Ishikawa (cell line): ENCODE measurements around the gene HRH1.
A peak's percentile ranks its signal among the peaks of the same experiment; 100 is the strongest.

Experiments
- CEBPB ChIP-seq: IDR thresholded peaks from 2 replicates; pipeline ENCODE4 v1.6.1; 2012
- CREB1 ChIP-seq: IDR thresholded peaks from 2 replicates; pipeline ENCODE4 v1.6.1; 2012; ENCODE audit warnings: low read depth
- EGR1 ChIP-seq: IDR thresholded peaks from 2 replicates; pipeline ENCODE4 v1.6.1; 2012
- EP300 ChIP-seq: IDR thresholded peaks from 2 replicates; pipeline ENCODE4 v1.6.1; 2012; ENCODE audit warnings: borderline replicate concordance
- FOXM1 ChIP-seq: IDR thresholded peaks from 2 replicates; pipeline ENCODE4 v1.6.1; 2012; ENCODE audit warnings: low read depth, borderline replicate concordance
- NFIC ChIP-seq: IDR thresholded peaks from 2 replicates; pipeline ENCODE4 v1.6.1; 2012
- RAD21 ChIP-seq: IDR thresholded peaks from 2 replicates; pipeline ENCODE4 v1.6.1; 2012; ENCODE audit warnings: low read depth
- TAF1 ChIP-seq: IDR thresholded peaks from 2 replicates; pipeline ENCODE4 v1.6.1; 2012; ENCODE audit warnings: low read depth, mild to moderate bottlenecking
- TCF12 ChIP-seq: IDR thresholded peaks from 2 replicates; pipeline ENCODE4 v1.6.1; 2012; ENCODE audit warnings: low read depth
- TEAD4 ChIP-seq: IDR thresholded peaks from 2 replicates; pipeline ENCODE4 v1.6.1; 2012
- YY1 ChIP-seq: IDR thresholded peaks from 2 replicates; pipeline ENCODE4 v1.6.1; 2012; ENCODE audit warnings: low read depth
- ZBTB7A ChIP-seq: IDR thresholded peaks from 2 replicates; pipeline ENCODE4 v1.6.1; 2012; ENCODE audit warnings: low read depth
- TF ChIP-seq, protein P1 (sequence below): IDR thresholded peaks from 2 replicates; pipeline ENCODE4 v1.6.1; 2012
- TF ChIP-seq, protein P2 (sequence below): IDR thresholded peaks from 2 replicates; pipeline ENCODE4 v1.6.1; 2012; ENCODE audit warnings: low read depth, mild to moderate bottlenecking
- TF ChIP-seq, protein P3 (sequence below): IDR thresholded peaks from 2 replicates; pipeline ENCODE4 v1.6.1; 2012

HRH1 gene

DNA sequence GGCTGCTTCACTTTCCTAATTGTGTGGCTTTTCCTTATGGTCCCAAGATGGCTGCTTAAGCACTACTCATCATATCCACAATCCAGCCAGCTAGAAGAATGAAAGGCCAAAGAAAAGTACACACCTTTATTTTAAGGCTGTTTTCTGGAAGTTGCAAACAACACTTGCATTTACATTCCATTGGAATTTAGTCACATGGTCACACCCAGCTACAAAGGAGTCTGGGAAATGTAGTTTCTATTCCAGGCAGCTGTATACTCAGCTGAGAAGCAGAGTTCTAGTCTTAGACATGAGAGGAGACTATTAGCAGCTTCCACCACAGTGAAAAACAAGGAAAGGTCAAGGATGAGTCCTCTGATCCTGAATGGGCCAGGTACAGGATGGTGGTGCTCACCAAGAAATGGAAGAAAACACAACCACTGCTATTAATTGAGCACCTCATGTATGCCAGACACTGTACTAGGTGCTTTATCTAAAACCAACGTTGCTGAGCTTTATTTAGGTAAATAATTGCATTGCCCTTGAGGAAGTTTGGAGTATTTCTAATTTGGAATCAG, 89.9 kb downstream of the HRH1 start:
- TF ChIP-seq EP300: no peak
- TF ChIP-seq, protein P1, sequence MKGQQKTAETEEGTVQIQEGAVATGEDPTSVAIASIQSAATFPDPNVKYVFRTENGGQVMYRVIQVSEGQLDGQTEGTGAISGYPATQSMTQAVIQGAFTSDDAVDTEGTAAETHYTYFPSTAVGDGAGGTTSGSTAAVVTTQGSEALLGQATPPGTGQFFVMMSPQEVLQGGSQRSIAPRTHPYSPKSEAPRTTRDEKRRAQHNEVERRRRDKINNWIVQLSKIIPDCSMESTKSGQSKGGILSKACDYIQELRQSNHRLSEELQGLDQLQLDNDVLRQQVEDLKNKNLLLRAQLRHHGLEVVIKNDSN: peak; percentile 90

DNA sequence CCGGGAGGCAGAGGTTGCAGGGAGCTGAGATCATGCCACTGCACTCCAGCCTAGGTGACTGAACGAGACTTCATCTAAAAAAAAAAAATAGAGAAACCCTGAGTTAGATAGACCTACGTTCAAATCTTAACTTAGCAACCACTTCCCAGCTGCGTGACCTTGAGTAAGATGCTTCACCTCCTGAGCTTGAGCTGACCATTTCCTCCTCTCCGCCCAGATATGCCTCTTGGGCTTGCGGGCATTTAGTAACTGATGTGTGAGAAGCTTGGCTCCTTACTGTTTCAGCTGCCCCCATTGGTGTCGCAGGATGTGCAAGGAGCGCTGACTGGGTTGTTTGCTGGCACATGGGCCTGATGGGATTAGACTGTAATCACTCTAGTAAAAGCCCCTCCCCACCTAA, 91.0 kb downstream of the HRH1 start:
- TF ChIP-seq ZBTB7A (no peak), TAF1 (no peak), RAD21 (no peak), TEAD4 (no peak), TCF12 (no peak), NFIC (no peak), YY1 (no peak), FOXM1 (no peak), CEBPB (no peak), EP300 (no peak), EGR1 (no peak), CREB1 (no peak)
- TF ChIP-seq, protein P2, sequence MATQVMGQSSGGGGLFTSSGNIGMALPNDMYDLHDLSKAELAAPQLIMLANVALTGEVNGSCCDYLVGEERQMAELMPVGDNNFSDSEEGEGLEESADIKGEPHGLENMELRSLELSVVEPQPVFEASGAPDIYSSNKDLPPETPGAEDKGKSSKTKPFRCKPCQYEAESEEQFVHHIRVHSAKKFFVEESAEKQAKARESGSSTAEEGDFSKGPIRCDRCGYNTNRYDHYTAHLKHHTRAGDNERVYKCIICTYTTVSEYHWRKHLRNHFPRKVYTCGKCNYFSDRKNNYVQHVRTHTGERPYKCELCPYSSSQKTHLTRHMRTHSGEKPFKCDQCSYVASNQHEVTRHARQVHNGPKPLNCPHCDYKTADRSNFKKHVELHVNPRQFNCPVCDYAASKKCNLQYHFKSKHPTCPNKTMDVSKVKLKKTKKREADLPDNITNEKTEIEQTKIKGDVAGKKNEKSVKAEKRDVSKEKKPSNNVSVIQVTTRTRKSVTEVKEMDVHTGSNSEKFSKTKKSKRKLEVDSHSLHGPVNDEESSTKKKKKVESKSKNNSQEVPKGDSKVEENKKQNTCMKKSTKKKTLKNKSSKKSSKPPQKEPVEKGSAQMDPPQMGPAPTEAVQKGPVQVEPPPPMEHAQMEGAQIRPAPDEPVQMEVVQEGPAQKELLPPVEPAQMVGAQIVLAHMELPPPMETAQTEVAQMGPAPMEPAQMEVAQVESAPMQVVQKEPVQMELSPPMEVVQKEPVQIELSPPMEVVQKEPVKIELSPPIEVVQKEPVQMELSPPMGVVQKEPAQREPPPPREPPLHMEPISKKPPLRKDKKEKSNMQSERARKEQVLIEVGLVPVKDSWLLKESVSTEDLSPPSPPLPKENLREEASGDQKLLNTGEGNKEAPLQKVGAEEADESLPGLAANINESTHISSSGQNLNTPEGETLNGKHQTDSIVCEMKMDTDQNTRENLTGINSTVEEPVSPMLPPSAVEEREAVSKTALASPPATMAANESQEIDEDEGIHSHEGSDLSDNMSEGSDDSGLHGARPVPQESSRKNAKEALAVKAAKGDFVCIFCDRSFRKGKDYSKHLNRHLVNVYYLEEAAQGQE: no peak
- TF ChIP-seq, protein P1: no peak
- TF ChIP-seq, protein P3, sequence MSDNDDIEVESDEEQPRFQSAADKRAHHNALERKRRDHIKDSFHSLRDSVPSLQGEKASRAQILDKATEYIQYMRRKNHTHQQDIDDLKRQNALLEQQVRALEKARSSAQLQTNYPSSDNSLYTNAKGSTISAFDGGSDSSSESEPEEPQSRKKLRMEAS: no peak

DNA sequence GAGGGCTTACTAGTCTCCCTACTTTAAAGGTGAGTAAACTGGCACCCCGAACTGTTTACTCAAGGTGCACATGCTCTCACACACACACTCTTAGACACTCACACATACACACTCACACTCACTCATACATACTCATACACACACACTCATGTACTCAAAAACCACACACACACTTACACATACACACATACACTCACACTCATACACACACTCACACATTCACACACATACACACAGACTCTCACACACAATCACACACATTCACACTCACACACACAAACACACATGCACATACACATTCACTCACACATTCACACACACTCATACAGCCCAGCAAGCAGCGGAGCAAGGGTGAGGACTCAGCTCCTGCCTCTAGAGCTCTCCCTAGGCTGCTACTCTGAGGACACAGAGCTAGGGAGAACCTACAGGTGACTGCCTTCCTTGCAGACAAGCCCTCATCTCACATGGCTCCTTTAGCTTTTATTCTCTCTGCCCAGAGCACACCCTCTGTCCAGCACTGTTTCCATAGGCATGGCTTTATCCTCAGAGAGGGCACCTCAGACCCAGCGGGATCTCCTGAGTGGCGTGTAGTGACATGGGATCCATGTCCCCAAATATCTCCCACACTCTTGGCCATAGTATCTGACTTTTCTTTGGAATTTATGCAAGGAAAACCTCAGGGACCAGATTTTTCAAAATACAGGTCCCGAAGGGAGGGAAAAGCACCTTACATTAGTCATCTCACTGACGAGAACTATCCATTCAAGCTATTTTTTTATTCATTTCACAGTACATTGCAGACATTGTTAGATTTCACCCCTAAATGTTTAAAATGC, 91.8 kb downstream of the HRH1 start:
- TF ChIP-seq NFIC: no peak
- TF ChIP-seq TAF1: no peak
- no peak for TF ChIP-seq TCF12
- TF ChIP-seq, protein P2: no peak
- TF ChIP-seq TEAD4: no peak
- TF ChIP-seq CREB1: no peak
- no peak for TF ChIP-seq YY1

DNA sequence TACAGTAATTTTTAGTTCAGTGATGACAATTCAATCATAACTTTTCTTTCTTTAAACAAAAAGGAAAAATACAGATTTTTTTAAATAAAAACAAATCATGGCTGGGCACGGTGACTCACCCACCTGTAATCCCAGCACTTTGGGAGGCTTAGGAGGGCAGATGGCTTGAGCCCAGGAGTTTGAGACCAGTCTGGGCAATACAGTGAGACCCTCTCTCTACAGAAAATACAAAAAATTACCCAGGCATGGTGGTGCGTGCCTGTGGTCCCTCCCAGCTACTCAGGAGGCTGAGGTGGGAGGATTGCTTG, 92.3 kb downstream of the HRH1 start:
- TF ChIP-seq CEBPB (no peak), ZBTB7A (no peak), CREB1 (no peak), RAD21 (no peak), TAF1 (no peak), EP300 (no peak), TEAD4 (no peak), EGR1 (no peak), NFIC (no peak), FOXM1 (no peak), TCF12 (no peak), YY1 (no peak)
- TF ChIP-seq, protein P3: no peak
- TF ChIP-seq, protein P2: no peak
- TF ChIP-seq, protein P1: no peak
